Esophagus mucosa (tissue), 1 donor: ENCODE data around the gene POM121L2. TPM values are rescaled to one million over a fixed set of nuclear protein-coding genes. Genes with fewer than 3 reads are reported as not detected.

Experiments used
- ATAC-seq: fragments of 200-7000 bp; cut with Tn5 transposase; one replicate; pipeline ENCODE4 v1.9.1; 2020
- total RNA-seq: library from RNA; stranded (reverse); gene quantifications from one replicate; pipeline ENCODE4 v1.2.4, GENCODE V29; 2023
- donor health status: DM: yes; HTN: yes; CAD: no.

The POM121L2 gene
- total RNA-seq = not detected

- ATAC-seq = peak; percentile 67
These were observed at the start of gene POM121L2 for GRCh38 chr6:27312146-27312949. TSS of gene POM121L2 (minus strand) at chr6:27312273. CDS start at chr6:27312170, 103 bp downstream.

- ATAC-seq = no peak
These were observed 47.2 kb upstream of the POM121L2 start for GRCh38 chr6:27359231-27359630.

GRCh38 chr6:27358786-27359185 lies 46.7 kb upstream of the POM121L2 start:
- no peak for ATAC-seq

GRCh38 chr6:27352850-27353249 lies 40.8 kb upstream of the POM121L2 start:
- no peak for ATAC-seq

- no peak for ATAC-seq
These were observed 22.1 kb upstream of the POM121L2 start for GRCh38 chr6:27334141-27334540.

- no peak for ATAC-seq
These were observed 21.6 kb upstream of the POM121L2 start for GRCh38 chr6:27333642-27334040.

- no peak for ATAC-seq
These were observed 20.9 kb upstream of the POM121L2 start for GRCh38 chr6:27332692-27333641.

- no peak for ATAC-seq
These were observed 15.1 kb upstream of the POM121L2 start for GRCh38 chr6:27327023-27327738.

- no peak for ATAC-seq
These were observed 9.8 kb upstream of the POM121L2 start for GRCh38 chr6:27321901-27322300.

GRCh38 chr6:27321370-27321769 lies 9.3 kb upstream of the POM121L2 start:
- no peak for ATAC-seq

- no peak for ATAC-seq
These were observed 6.9 kb upstream of the POM121L2 start for GRCh38 chr6:27318973-27319372.

- ATAC-seq = no peak
These were observed 2.0 kb upstream of the POM121L2 start for GRCh38 chr6:27314046-27314445.

GRCh38 chr6:27312950-27313271 lies 838 bp upstream of the POM121L2 start:
- ATAC-seq = no peak

- no peak for ATAC-seq
These were observed 297 bp downstream of the POM121L2 start for GRCh38 chr6:27311806-27312145.

- no peak for ATAC-seq
These were observed 8.3 kb downstream of the POM121L2 start for GRCh38 chr6:27303613-27304272.

GRCh38 chr6:27297857-27298730 lies 14.0 kb downstream of the POM121L2 start:
- ATAC-seq = no peak

GRCh38 chr6:27297484-27297856 lies 14.6 kb downstream of the POM121L2 start:
- no peak for ATAC-seq

- no peak for ATAC-seq
These were observed 15.8 kb downstream of the POM121L2 start for GRCh38 chr6:27296106-27296783.

GRCh38 chr6:27295301-27296079 lies 16.6 kb downstream of the POM121L2 start:
- peak; percentile 26 for ATAC-seq

GRCh38 chr6:27294409-27294808 lies 17.7 kb downstream of the POM121L2 start:
- ATAC-seq = no peak
